Large intestine (tissue), 3 donors: ENCODE measurements around the gene PKP1. TPM values are rescaled to one million over a fixed set of nuclear protein-coding genes. Genes with fewer than 3 reads are reported as not detected.

Experiments
- DNase-seq, 2 donors: peaks; one replicate each; pipeline versions ENCODE4 v3.0.0 to v3.0.0-alpha.2; 2013
- H3K27ac ChIP-seq: one replicate; pipeline ENCODE4 v1.5.1; 2013; ENCODE audit warnings: low read length
- H3K27me3 ChIP-seq: 2 replicates; pipeline ENCODE4 v1.6.1; 2013; ENCODE audit warnings: low read length; ENCODE audit not compliant: control insufficient read depth, insufficient read depth
- H3K36me3 ChIP-seq: 2 replicates; pipeline ENCODE4 v1.6.1; 2013; ENCODE audit warnings: low read length; ENCODE audit not compliant: control insufficient read depth, insufficient read depth
- H3K4me1 ChIP-seq: one replicate; pipeline ENCODE4 v1.6.1; 2013; ENCODE audit warnings: low read length; ENCODE audit not compliant: control insufficient read depth, insufficient read depth
- H3K4me3 ChIP-seq: one replicate; pipeline ENCODE4 v1.5.1; 2013; ENCODE audit warnings: low read length
- H3K9me3 ChIP-seq: one replicate; pipeline ENCODE4 v1.6.1; 2013; ENCODE audit warnings: mild to moderate bottlenecking, low read depth, low read length, moderate library complexity; ENCODE audit not compliant: control insufficient read depth
- WGBS: methylation state at CpG from one replicate; pipeline ENCODE4 v1.1.5; 2013; ENCODE audit warnings: low lambda C conversion rate; ENCODE audit not compliant: insufficient coverage; 5-methylcytosine and 5-hydroxymethylcytosine counted together
- polyA plus RNA-seq: library from polyadenylated mRNA; unstranded; fragments of 120-200 nt; gene quantifications from one replicate; pipeline ENCODE4 v1.2.1, GENCODE V29; 2013

Gene PKP1
- polyA plus RNA-seq, 1 donor = 0.45 TPM

GRCh38 chr1:201379733-201380242, 96.5 kb downstream of the PKP1 start:
- H3K4me1 ChIP-seq = peaks cover 11% of the 10 kb centered on the region
- H3K36me3 ChIP-seq = peaks cover 35% of the 10 kb centered on the region
- H3K9me3 ChIP-seq = no peaks in the 10 kb centered on the region
- DNase-seq = no peak
- no peak overlapping the region for H3K27ac ChIP-seq
- no CpG with 5 or more reads among the region's 9 CpGs for WGBS
- H3K27me3 ChIP-seq = peaks cover 11% of the 10 kb centered on the region
- no peak overlapping the region for H3K4me3 ChIP-seq

DNA sequence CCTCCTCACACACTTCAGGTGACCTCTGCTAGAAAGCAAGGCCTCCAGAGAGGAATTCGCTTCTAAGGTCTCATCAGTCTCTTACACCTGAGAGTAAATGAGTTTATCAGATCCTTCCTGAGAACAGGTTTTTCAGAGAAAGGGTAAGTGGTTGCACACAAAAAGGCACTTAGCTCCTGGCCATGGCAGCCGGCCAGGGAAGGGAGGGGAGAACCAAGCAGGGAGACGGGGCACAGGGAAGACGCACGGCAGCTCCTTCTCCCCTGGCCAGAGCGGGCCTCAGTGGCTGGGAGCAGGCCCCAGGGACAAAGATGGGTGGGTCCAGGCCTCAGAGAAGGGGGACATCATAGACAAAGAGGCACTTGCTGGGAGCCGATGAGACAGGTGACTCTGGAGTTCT, 97.8 kb downstream of the PKP1 start:
- H3K27me3 ChIP-seq = peaks cover 2% of the 10 kb centered on the region
- no peak overlapping the region for H3K27ac ChIP-seq
- no peak for DNase-seq
- WGBS = no CpG with 5 or more reads among the region's 7 CpGs
- H3K4me1 ChIP-seq = peaks cover 11% of the 10 kb centered on the region
- no peaks in the 10 kb centered on the region for H3K9me3 ChIP-seq
- H3K36me3 ChIP-seq = peaks cover 48% of the 10 kb centered on the region
- no peak overlapping the region for H3K4me3 ChIP-seq

Other genes starting within 250 kb of the PKP1 start
- gene CACNA1S, start 171.1 kb upstream of the PKP1 start, polyA plus RNA-seq = 0.15 TPM
- 0.15 TPM for gene ASCL5, start 156.3 kb upstream of the PKP1 start, polyA plus RNA-seq
- gene TMEM9, start 129.0 kb upstream of the PKP1 start, polyA plus RNA-seq = 49.8 TPM
- 0.42 TPM for gene IGFN1, start 92.7 kb upstream of the PKP1 start, polyA plus RNA-seq
- gene TNNT2, start 94.2 kb downstream of the PKP1 start, polyA plus RNA-seq = 20.8 TPM
- gene LAD1, start 115.8 kb downstream of the PKP1 start, polyA plus RNA-seq = 96.4 TPM
- gene TNNI1, start 138.2 kb downstream of the PKP1 start, polyA plus RNA-seq = 6.9 TPM
- gene PHLDA3, start 185.7 kb downstream of the PKP1 start, polyA plus RNA-seq = 9.0 TPM
- gene CSRP1, start 223.6 kb downstream of the PKP1 start, polyA plus RNA-seq = 187 TPM